Gastroesophageal sphincter (tissue), 4 donors: ENCODE measurements around the gene FGF19. TPM values are rescaled to one million over a fixed set of nuclear protein-coding genes. Genes with fewer than 3 reads are reported as not detected.
A peak's percentile ranks its signal among the peaks of the same experiment; 100 is the strongest.

ENCODE experiments used
- ATAC-seq: fragments of 150-250 bp; one replicate; pipeline ENCODE4 v1.9.1; 2016; ENCODE audit warnings: mild to moderate bottlenecking, moderate library complexity
- H3K27ac ChIP-seq, 4 donors: fragments of 200-600 bp; sonication (generic) in 3 of 4; 1 replicate in 3 of 4; 2 replicates in 1 of 4; pipeline ENCODE4 v1.5.1; 2016 to 2019
- H3K27me3 ChIP-seq: fragments of 200-600 bp; sonication (generic); one replicate; pipeline ENCODE4 v1.5.1; 2019
- H3K36me3 ChIP-seq, 2 donors: fragments of 200-600 bp; sonication (generic); one replicate each; pipeline ENCODE4 v1.5.1; 2019; ENCODE audit warnings: control low read depth in 1 of 2
- H3K4me1 ChIP-seq, 3 donors: fragments of 200-600 bp; sonication (generic); 1 replicate in 2 of 3; 2 replicates in 1 of 3; pipeline ENCODE4 v1.5.1; 2016 to 2019; ENCODE audit warnings: control low read depth in 2 of 3
- H3K4me3 ChIP-seq, 2 donors: fragments of 200-600 bp; sonication (generic); one replicate each; pipeline ENCODE4 v1.5.1; 2019; ENCODE audit warnings: mild to moderate bottlenecking in 1 of 2, moderate library complexity in 1 of 2
- H3K9me3 ChIP-seq, 3 donors: fragments of 200-600 bp; sonication (generic); one replicate each; pipeline ENCODE4 v1.5.1; 2017 to 2019; ENCODE audit warnings: control low read depth in 2 of 3
- CTCF ChIP-seq, 4 experiments: fragments of 200-600 bp in 2 of 4; fragments of 450-650 bp in 2 of 4; sonication (generic) in 1 of 4; IDR thresholded peaks; one replicate each; pipeline ENCODE4 v1.5.1; 2017 to 2019; ENCODE audit warnings: antibody characterized with exemption in 4 of 4, mild to moderate bottlenecking in 2 of 4, moderate library complexity in 2 of 4
- EP300 ChIP-seq: sonication (generic); formaldehyde crosslinking; IDR thresholded peaks from one replicate; pipeline ENCODE4 v1.6.1; 2017; ENCODE audit warnings: antibody characterized with exemption, mild to moderate bottlenecking
- POLR2A ChIP-seq, 2 donors: fragments of 450-650 bp; IDR thresholded peaks; one replicate each; pipeline ENCODE4 v1.6.1; 2017; ENCODE audit warnings: antibody characterized with exemption in 2 of 2, mild to moderate bottlenecking in 2 of 2, moderate library complexity in 1 of 2
- POLR2AphosphoS5 ChIP-seq: sonication (generic); formaldehyde crosslinking; IDR thresholded peaks from one replicate; pipeline ENCODE4 v1.6.1; 2017; ENCODE audit warnings: antibody characterized with exemption
- WGBS, 2 donors: methylation state at CpG; one replicate each; pipeline ENCODE4 v1.1.5; 2018; ENCODE audit warnings: low coverage in 1 of 2; 5-methylcytosine and 5-hydroxymethylcytosine counted together
- total RNA-seq, 4 donors: library from RNA; depleted of rRNA; stranded (reverse); fragments of >200 nt; gene quantifications; one replicate each; pipeline ENCODE4 v1.1.0, GENCODE V29; 2016

FGF19 gene
- total RNA-seq, 4 donors from 2014 or later = not detected

- ATAC-seq = no peak
- H3K4me3 ChIP-seq = no peak overlapping the region
- H3K27me3 ChIP-seq = peaks cover 91% of the 10 kb centered on the region
- H3K9me3 ChIP-seq = no peaks in the 10 kb centered on the region
- no peak for TF ChIP-seq EP300
- no peak for TF ChIP-seq POLR2AphosphoS5
- no peak for TF ChIP-seq POLR2A (IDR thresholded peaks at IDR 0.05)
- TF ChIP-seq CTCF (IDR thresholded peaks at IDR 0.05) = no peak
- 39 to 42% methylated on average over 3 of the region's 7 CpGs for WGBS, 2 donors
- no peaks in the 10 kb centered on the region for H3K36me3 ChIP-seq
- peaks cover 0 to 27% (median 11%) of the 10 kb centered on the region in 3 donors for H3K4me1 ChIP-seq
- H3K27ac ChIP-seq = no peak overlapping the region
Observed at GRCh38 chr11:69707176-69707575, 3.4 kb upstream of the FGF19 start.

- Histone ChIP-seq H3K4me3 (no peak overlapping the region), H3K27ac (no peak overlapping the region), H3K9me3 (no peaks in the 10 kb centered on the region), H3K27me3 (peaks cover 92% of the 10 kb centered on the region), H3K36me3 (no peaks in the 10 kb centered on the region), H3K4me1 (peaks cover 0 to 30% (median 11%) of the 10 kb centered on the region in 3 donors)
- no peak for ATAC-seq
- WGBS, 2 donors = 46% methylated on average over 3 of the region's 20 CpGs; no CpG with 5 or more reads in 1 of the 2 donors
- TF ChIP-seq EP300 (no peak), POLR2A (IDR thresholded peaks at IDR 0.05) (no peak), POLR2AphosphoS5 (no peak), CTCF (IDR thresholded peaks at IDR 0.05) (no peak)
Observed at GRCh38 chr11:69705901-69706787, 2.3 kb upstream of the FGF19 start.

GRCh38 chr11:69705351-69705811 lies 1.6 kb upstream of the FGF19 start:
- no peaks in the 10 kb centered on the region for H3K36me3 ChIP-seq
- no peak for TF ChIP-seq EP300
- no peak for TF ChIP-seq CTCF (IDR thresholded peaks at IDR 0.05)
- no peak for TF ChIP-seq POLR2A (IDR thresholded peaks at IDR 0.05)
- TF ChIP-seq POLR2AphosphoS5 = no peak
- peaks cover 0 to 30% (median 11%) of the 10 kb centered on the region in 3 donors for H3K4me1 ChIP-seq
- WGBS, 2 donors = 16 to 41% methylated on average over 7 to 11 of the region's 18 CpGs
- no peaks in the 10 kb centered on the region for H3K9me3 ChIP-seq
- H3K27me3 ChIP-seq = peaks cover 93% of the 10 kb centered on the region
- ATAC-seq = no peak
- H3K4me3 ChIP-seq = no peak overlapping the region
- no peak overlapping the region for H3K27ac ChIP-seq

- no peak for ATAC-seq
- Histone ChIP-seq H3K4me1 (peaks cover 0 to 30% (median 11%) of the 10 kb centered on the region in 3 donors), H3K27ac (no peak overlapping the region), H3K36me3 (no peaks in the 10 kb centered on the region), H3K9me3 (no peaks in the 10 kb centered on the region), H3K27me3 (peaks cover 90% of the 10 kb centered on the region), H3K4me3 (peak overlapping the region in 1 of 2 donors; percentile 14)
- TF ChIP-seq POLR2A (IDR thresholded peaks at IDR 0.05) = no peak
- no peak for TF ChIP-seq EP300
- TF ChIP-seq CTCF (IDR thresholded peaks at IDR 0.05) = peak in 1 of 4 experiments; percentile 53
- no peak for TF ChIP-seq POLR2AphosphoS5
- WGBS, 2 donors = 1% methylated on average over 10 to 12 of the region's 63 CpGs
Observed at GRCh38 chr11:69704508-69705253, 859 bp upstream of the FGF19 start.
